NCI-H345 treated with DMSO at 0.1 percent for 48 hours (cell line): Measurements from ENCODE around the gene MAN1A1.

ENCODE experiments used
- DNase-seq: peaks from one replicate; lab custom pipeline; 2025; ENCODE audit not compliant: unreplicated experiment; lab: John Stamatoyannopoulos, UW

The MAN1A1 gene

GRCh38 chr6:119326291-119327005 is 23.1 kb downstream of the MAN1A1 start:
- no peak for DNase-seq

- DNase-seq = no peak
Measured at GRCh38 chr6:119325559-119326265, 23.8 kb downstream of the MAN1A1 start.

- no peak for DNase-seq
Measured at GRCh38 chr6:119324718-119325117, 24.8 kb downstream of the MAN1A1 start.

- DNase-seq = no peak
Measured at GRCh38 chr6:119323931-119324330, 25.6 kb downstream of the MAN1A1 start.

GRCh38 chr6:119323478-119323877 is 26.1 kb downstream of the MAN1A1 start:
- no peak for DNase-seq

- no peak for DNase-seq
Measured at GRCh38 chr6:119322715-119323350, 26.7 kb downstream of the MAN1A1 start.

GRCh38 chr6:119322034-119322433 is 27.5 kb downstream of the MAN1A1 start:
- DNase-seq = no peak

GRCh38 chr6:119319694-119320093 is 29.9 kb downstream of the MAN1A1 start:
- DNase-seq = no peak

GRCh38 chr6:119318730-119319129 is 30.8 kb downstream of the MAN1A1 start:
- no peak for DNase-seq

GRCh38 chr6:119318176-119318575 is 31.4 kb downstream of the MAN1A1 start:
- DNase-seq = no peak

- no peak for DNase-seq
Measured at GRCh38 chr6:119317007-119317406, 32.6 kb downstream of the MAN1A1 start.

- no peak for DNase-seq
Measured at GRCh38 chr6:119314885-119315272, 34.7 kb downstream of the MAN1A1 start.

- DNase-seq = no peak
Measured at GRCh38 chr6:119313937-119314884, 35.4 kb downstream of the MAN1A1 start.

GRCh38 chr6:119312875-119313338 is 36.7 kb downstream of the MAN1A1 start:
- DNase-seq = no peak

GRCh38 chr6:119312441-119312840 is 37.1 kb downstream of the MAN1A1 start:
- no peak for DNase-seq

- no peak for DNase-seq
Measured at GRCh38 chr6:119311514-119312142, 37.9 kb downstream of the MAN1A1 start.

GRCh38 chr6:119310486-119311036 is 39.0 kb downstream of the MAN1A1 start:
- DNase-seq = peak; percentile 53

- no peak for DNase-seq
Measured at GRCh38 chr6:119308991-119309657, 40.4 kb downstream of the MAN1A1 start.

GRCh38 chr6:119308048-119308570 is 41.5 kb downstream of the MAN1A1 start:
- no peak for DNase-seq
